Sigmoid colon (tissue), 7 donors: ENCODE measurements around the gene HARS1. TPM values are rescaled to one million over a fixed set of nuclear protein-coding genes. Genes with fewer than 3 reads are reported as not detected.

Experiments used
- DNase-seq: peaks from one replicate; pipeline ENCODE4 v3.0.0-alpha.2; 2019
- H3K27ac ChIP-seq, 4 donors: fragments of 200-600 bp; sonication (generic); one replicate each; pipeline ENCODE4 v1.5.1; 2016 to 2019; ENCODE audit warnings: mild to moderate bottlenecking in 1 of 4
- H3K27me3 ChIP-seq, 3 donors: fragments of 200-600 bp; sonication (generic); one replicate each; pipeline ENCODE4 v1.5.1; 2019; ENCODE audit warnings: mild to moderate bottlenecking in 1 of 3
- H3K36me3 ChIP-seq, 4 donors: fragments of 200-600 bp; sonication (generic); one replicate each; pipeline ENCODE4 v1.5.1; 2016 to 2019
- H3K4me1 ChIP-seq, 4 donors: fragments of 200-600 bp; sonication (generic); one replicate each; pipeline ENCODE4 v1.5.1; 2017 to 2019
- H3K4me3 ChIP-seq, 4 donors: fragments of 200-600 bp; sonication (generic); one replicate each; pipeline ENCODE4 v1.5.1; 2017 to 2019; ENCODE audit warnings: mild to moderate bottlenecking in 2 of 4, moderate library complexity in 1 of 4
- H3K9me3 ChIP-seq, 4 donors: fragments of 200-600 bp in 3 of 4; sonication (generic) in 3 of 4; one replicate each; pipeline versions ENCODE4 v1.5.1 to v1.6.1; 2013 to 2019
- CTCF ChIP-seq, 4 experiments: fragments of 450-650 bp in 3 of 4; fragments of 200-600 bp in 1 of 4; IDR thresholded peaks; one replicate each; pipeline ENCODE4 v1.5.1; 2016 to 2019; ENCODE audit warnings: antibody characterized with exemption in 4 of 4, mild to moderate bottlenecking in 3 of 4, moderate library complexity in 2 of 4
- EP300 ChIP-seq, 4 donors: sonication (generic); formaldehyde crosslinking; IDR thresholded peaks; one replicate each; pipeline ENCODE4 v1.6.1; 2017; ENCODE audit warnings: antibody characterized with exemption in 4 of 4
- POLR2A ChIP-seq, 2 donors: fragments of 450-650 bp; IDR thresholded peaks; one replicate each; pipeline ENCODE4 v1.6.1; 2016; ENCODE audit warnings: antibody characterized with exemption in 2 of 2, mild to moderate bottlenecking in 2 of 2, moderate library complexity in 2 of 2
- POLR2AphosphoS5 ChIP-seq, 4 donors: sonication (generic); formaldehyde crosslinking; IDR thresholded peaks; one replicate each; pipeline ENCODE4 v1.6.1; 2017; ENCODE audit warnings: antibody characterized with exemption in 4 of 4
- WGBS, 2 donors: extraction: QIAGEN DNeasy Blood & Tissue Kit; methylation state at CpG; one replicate each; pipeline ENCODE4 v1.1.7; 2013; 5-methylcytosine and 5-hydroxymethylcytosine counted together
- intact Hi-C: fragments of 100-400 bp; cut with DNase I; formaldehyde crosslinking; loops from one replicate; pipeline ENCODE4 v1.15.1; 2023
- polyA plus RNA-seq, 3 donors: library from polyadenylated mRNA; stranded (reverse); fragments of 200-250 nt; gene quantifications; one replicate each; pipeline ENCODE4 v1.2.3, GENCODE V29; 2013
- total RNA-seq, 4 donors: library from RNA; depleted of rRNA; stranded (reverse); fragments of >200 nt; gene quantifications; one replicate each; pipeline ENCODE4 v1.1.0, GENCODE V29; 2016
- donor health status: healthy with polysubstance abuse.
- donor health status: Bipolar disorder and iron deficiency.
- donor health status: healthy.

The HARS1 gene
- total and polyA plus RNA-seq, 7 donors: 35.2 to 60.2 (median 41.0) TPM

GRCh38 chr5:140674629-140675028 is 16.5 kb downstream of the HARS1 start:
- Histone ChIP-seq H3K4me1 (peaks cover 0 to 7% (median 2%) of the 10 kb centered on the region in 4 donors), H3K4me3 (no peak overlapping the region), H3K36me3 (peaks cover 22 to 81% (median 36%) of the 10 kb centered on the region in 4 donors), H3K27me3 (no peaks in the 10 kb centered on the region), H3K9me3 (no peaks in the 10 kb centered on the region), H3K27ac (no peak overlapping the region)
- intact Hi-C loops: no loop called here
- no peak for DNase-seq
- WGBS, 2 donors: 95 to 96% methylated on average over 4 of the region's 4 CpGs
- TF ChIP-seq POLR2AphosphoS5 (IDR thresholded peaks at IDR 0.05) (no peak), EP300 (IDR thresholded peaks at IDR 0.05) (no peak), POLR2A (IDR thresholded peaks at IDR 0.05) (no peak), CTCF (IDR thresholded peaks at IDR 0.05) (no peak)

- Histone ChIP-seq H3K36me3 (peaks cover 26 to 81% (median 41%) of the 10 kb centered on the region in 4 donors), H3K9me3 (no peaks in the 10 kb centered on the region), H3K4me1 (peaks cover 0 to 7% (median 2%) of the 10 kb centered on the region in 4 donors), H3K27me3 (no peaks in the 10 kb centered on the region), H3K4me3 (no peak overlapping the region), H3K27ac (no peak overlapping the region)
- TF ChIP-seq EP300 (IDR thresholded peaks at IDR 0.05) (no peak), POLR2AphosphoS5 (IDR thresholded peaks at IDR 0.05) (no peak), POLR2A (IDR thresholded peaks at IDR 0.05) (no peak), CTCF (IDR thresholded peaks at IDR 0.05) (no peak)
- intact Hi-C loops: no loop called here
- DNase-seq: no peak
- WGBS, 2 donors: 85 to 91% methylated on average over 2 of the region's 2 CpGs
These were observed 17.0 kb downstream of the HARS1 start for GRCh38 chr5:140674211-140674610.

GRCh38 chr5:140673187-140673976 is 17.8 kb downstream of the HARS1 start, which contains the start of gene DND1:
TSS of gene DND1 (minus strand) at chr5:140673576. CDS start at chr5:140673542, 34 bp downstream.
- peak within 1 kb of the TSS in 3 of 4 donors; percentile 19 to 22 (median 20) for H3K4me3 ChIP-seq
- no peak within 1 kb of the TSS for H3K27ac ChIP-seq
- no peak for DNase-seq
- peaks cover 32 to 81% (median 49%) of the 10 kb centered on the region in 4 donors for H3K36me3 ChIP-seq
- no peaks in the 10 kb centered on the region for H3K9me3 ChIP-seq
- H3K4me1 ChIP-seq: peaks cover 0 to 7% (median 2%) of the 10 kb centered on the region in 4 donors
- intact Hi-C loops: no loop called here
- WGBS, 2 donors: 93 to 94% methylated on average over 45 of the region's 45 CpGs
- TF ChIP-seq CTCF (IDR thresholded peaks at IDR 0.05): no peak
- no peak for TF ChIP-seq EP300 (IDR thresholded peaks at IDR 0.05)
- no peak for TF ChIP-seq POLR2AphosphoS5 (IDR thresholded peaks at IDR 0.05)
- TF ChIP-seq POLR2A (IDR thresholded peaks at IDR 0.05): no peak
- no peaks in the 10 kb centered on the region for H3K27me3 ChIP-seq

- intact Hi-C loops: no loop called here
- TF ChIP-seq EP300 (IDR thresholded peaks at IDR 0.05): no peak
- TF ChIP-seq POLR2AphosphoS5 (IDR thresholded peaks at IDR 0.05): no peak
- no peak for TF ChIP-seq CTCF (IDR thresholded peaks at IDR 0.05)
- no peak for TF ChIP-seq POLR2A (IDR thresholded peaks at IDR 0.05)
- peaks cover 32 to 78% (median 51%) of the 10 kb centered on the region in 4 donors for H3K36me3 ChIP-seq
- no peak for DNase-seq
- peak overlapping the region in 3 of 4 donors; percentile 19 to 22 (median 20) for H3K4me3 ChIP-seq
- H3K27me3 ChIP-seq: no peaks in the 10 kb centered on the region
- H3K9me3 ChIP-seq: no peaks in the 10 kb centered on the region
- H3K4me1 ChIP-seq: peaks cover 0 to 7% (median 2%) of the 10 kb centered on the region in 4 donors
- 71 to 75% methylated on average over 70 of the region's 70 CpGs for WGBS, 2 donors
- no peak overlapping the region for H3K27ac ChIP-seq
These were observed 18.5 kb downstream of the HARS1 start for GRCh38 chr5:140672455-140673186.
